BLaER1 treated with 17β-estradiol and CSF1 and Interleukin-3, amounts not matched to agents 10 nM and 100 nM (cell line): ENCODE data around the gene ITGB7.
A peak's percentile ranks its signal among the peaks of the same experiment; 100 is the strongest.
"Not testable (repeated sequence)": the region's sequence is repeated elsewhere in the genome, so short reads cannot be mapped to it uniquely, and the experiment has no call there.

Experiments
- H3K27ac ChIP-seq, 11 experiments: shearing (Covaris generic); formaldehyde crosslinking; 2 replicates each; pipeline ENCODE4 v1.8.1; 2022
- H3K27me3 ChIP-seq, 11 experiments: shearing (Covaris generic); formaldehyde crosslinking; 2 replicates each; pipeline ENCODE4 v1.8.1; 2022
- H3K36me3 ChIP-seq, 11 experiments: shearing (Covaris generic); formaldehyde crosslinking; 2 replicates each; pipeline ENCODE4 v1.8.1; 2022
- H3K4me1 ChIP-seq, 10 experiments: shearing (Covaris generic); formaldehyde crosslinking; 2 replicates each; pipeline ENCODE4 v1.8.1; 2022
- H3K4me2 ChIP-seq, 11 experiments: shearing (Covaris generic); formaldehyde crosslinking; 2 replicates each; pipeline ENCODE4 v1.8.1; 2022
- H3K4me3 ChIP-seq, 10 experiments: shearing (Covaris generic); formaldehyde crosslinking; 2 replicates each; pipeline ENCODE4 v1.8.1; 2022
- H3K9ac ChIP-seq, 11 experiments: shearing (Covaris generic); formaldehyde crosslinking; 2 replicates each; pipeline ENCODE4 v1.8.1; 2022
- H3K9me3 ChIP-seq, 11 experiments: shearing (Covaris generic); formaldehyde crosslinking; replicated peaks in 1 of 11; 2 replicates each; pipeline ENCODE4 v1.8.1; 2022
- H4K20me1 ChIP-seq, 11 experiments: shearing (Covaris generic); formaldehyde crosslinking; 2 replicates each; pipeline ENCODE4 v1.8.1; 2022
- Cebpa-rat ChIP-seq, 11 experiments: shearing (Covaris generic); IDR thresholded peaks; 2 replicates each; pipeline ENCODE4 v1.8.1; 2022

ITGB7 gene

DNA sequence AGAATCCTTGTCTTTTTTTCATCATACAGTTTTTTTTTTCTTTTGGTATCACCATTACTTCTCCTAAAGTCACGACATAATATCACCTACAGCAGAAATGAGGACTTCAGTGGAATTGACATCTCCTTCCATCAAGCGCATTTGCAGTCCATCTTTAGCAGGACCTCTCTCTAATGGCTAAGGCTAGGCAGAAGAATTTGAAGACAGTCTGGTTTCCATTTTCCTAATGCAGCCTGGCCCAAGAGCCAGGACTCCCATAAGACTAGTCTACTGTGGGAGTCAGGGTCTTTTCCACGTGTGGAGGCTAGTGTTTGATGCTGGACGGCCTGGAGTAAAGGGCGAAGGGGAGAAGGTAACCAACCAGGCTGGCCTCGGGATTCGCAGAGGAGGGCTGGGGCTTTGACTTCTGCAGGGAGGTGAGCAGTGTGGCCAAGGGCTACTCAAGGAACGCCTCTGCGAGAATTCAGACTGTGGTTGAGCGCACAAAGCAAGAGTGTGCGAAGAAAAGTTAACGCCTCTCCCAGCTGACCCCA lies 27.3 kb downstream of the ITGB7 start:
- Histone ChIP-seq H3K4me2 (peak overlapping the region; percentile 86 to 97 (median 92)), H3K27me3 (no peaks in the 10 kb centered on the region), H3K4me1 (peaks cover 45 to 62% (median 53%) of the 10 kb centered on the region in 10 experiments), H3K27ac (peak overlapping the region; percentile 80 to 97 (median 91)), H4K20me1 (peaks cover 22 to 38% (median 35%) of the 10 kb centered on the region in 11 experiments; a peak in 21 of 22 replicates), H3K9me3 (no peaks in the 10 kb centered on the region), H3K36me3 (peaks cover 25 to 33% (median 30%) of the 10 kb centered on the region in 11 experiments), H3K9ac (peak overlapping the region; percentile 85 to 95 (median 92)), H3K4me3 (peak overlapping the region; percentile 57 to 87 (median 80))
- no peak for TF ChIP-seq Cebpa-rat (IDR thresholded peaks at IDR 0.05)

GRCh38 chr12:53178803-53179202 lies 28.2 kb downstream of the ITGB7 start:
- H3K9me3 ChIP-seq, H3K27me3 ChIP-seq, H3K4me3 ChIP-seq, H3K9ac ChIP-seq, H3K27ac ChIP-seq: not testable (repeated sequence)
- H3K36me3 ChIP-seq = peaks cover 16 to 24% (median 21%) of the 10 kb centered on the region in 11 experiments
- peaks cover 39 to 56% (median 47%) of the 10 kb centered on the region in 10 experiments for H3K4me1 ChIP-seq
- H3K4me2 ChIP-seq = peak overlapping the region in 9 of 11 experiments; percentile 86 to 97 (median 92); a peak in 11 of 22 replicates
- H4K20me1 ChIP-seq = peaks cover 14 to 29% (median 26%) of the 10 kb centered on the region in 11 experiments; a peak in 16 of 22 replicates

DNA sequence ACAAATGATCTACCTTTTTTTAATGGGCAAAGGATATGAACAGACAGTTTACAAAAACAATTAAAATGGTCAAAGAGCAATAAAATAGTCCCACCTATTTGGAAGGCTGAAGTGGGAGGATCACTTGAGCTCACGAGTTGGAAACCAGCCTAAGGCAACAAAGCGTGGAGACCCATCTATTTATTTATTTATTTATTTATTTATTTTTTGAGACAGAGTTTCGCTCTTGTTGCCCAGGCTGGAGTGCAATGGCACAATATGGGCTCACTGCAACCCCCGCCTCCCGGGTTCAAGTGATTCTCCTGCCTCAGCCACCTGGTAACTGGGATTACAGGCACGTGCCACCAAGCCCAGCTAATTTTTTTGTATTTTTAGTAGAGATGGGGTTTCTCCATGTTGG lies 29.6 kb downstream of the ITGB7 start:
- Histone ChIP-seq H4K20me1 (peaks cover 7 to 15% (median 14%) of the 10 kb centered on the region in 11 experiments; a peak in 14 of 22 replicates), H3K4me1 (peaks cover 29 to 49% (median 37%) of the 10 kb centered on the region in 10 experiments), H3K36me3 (peaks cover 7 to 11% (median 9%) of the 10 kb centered on the region in 11 experiments; a peak in 21 of 22 replicates)
- not testable (repeated sequence) for H3K4me3 ChIP-seq, H3K9me3 ChIP-seq, H3K27me3 ChIP-seq, H3K27ac ChIP-seq, H3K9ac ChIP-seq, H3K4me2 ChIP-seq

- Histone ChIP-seq H3K4me2 (no peak overlapping the region), H3K36me3 (peaks cover under 1 to 11% (median 2%) of the 10 kb centered on the region in 11 experiments; a peak in 19 of 22 replicates), H3K4me3 (no peak overlapping the region), H3K9ac (no peak overlapping the region), H3K27ac (no peak overlapping the region), H3K9me3 (no peaks in the 10 kb centered on the region), H4K20me1 (peaks cover under 1 to 8% (median 7%) of the 10 kb centered on the region in 11 experiments; a peak in 12 of 22 replicates), H3K4me1 (peaks cover 28 to 46% (median 34%) of the 10 kb centered on the region in 10 experiments), H3K27me3 (no peaks in the 10 kb centered on the region)
- TF ChIP-seq Cebpa-rat (IDR thresholded peaks at IDR 0.05) = no peak
Observed at GRCh38 chr12:53176750-53177149, 30.3 kb downstream of the ITGB7 start.

DNA sequence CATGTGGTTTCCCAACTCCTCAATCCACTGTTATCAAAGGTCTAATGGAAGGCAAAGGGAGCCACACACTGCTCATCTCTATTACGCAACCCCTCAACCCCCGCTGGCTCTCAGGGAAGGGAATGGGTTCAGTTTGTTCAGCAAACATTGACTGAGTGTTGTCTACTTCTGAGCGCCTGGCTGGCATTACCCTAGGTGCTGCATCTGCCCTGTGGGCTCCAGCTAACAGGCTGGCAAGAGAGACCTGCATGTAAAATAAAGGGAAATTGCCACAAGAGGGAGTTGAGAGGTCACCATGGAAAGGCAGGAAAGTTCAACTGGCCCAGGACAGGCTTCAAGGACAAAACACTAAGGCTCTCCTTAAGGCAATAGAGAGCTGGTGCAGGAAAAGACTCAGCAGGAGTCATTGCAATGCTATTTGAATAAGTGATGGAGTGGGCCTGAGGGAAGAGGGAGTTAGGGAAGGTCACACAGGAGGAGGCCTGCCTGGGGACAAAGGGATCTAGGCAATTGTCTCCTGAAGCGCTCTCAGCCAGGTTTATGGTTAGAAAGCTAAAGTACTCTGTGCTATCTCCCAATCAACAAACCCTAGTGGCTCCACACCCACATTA lies 32.1 kb downstream of the ITGB7 start:
- Histone ChIP-seq H3K27me3 (no peaks in the 10 kb centered on the region), H4K20me1 (no peaks in the 10 kb centered on the region), H3K4me1 (peaks cover 28 to 48% (median 36%) of the 10 kb centered on the region in 10 experiments), H3K4me2 (peak overlapping the region in 2 of 11 experiments; percentile 22 to 36; a peak in 3 of 22 replicates), H3K27ac (no peak overlapping the region), H3K4me3 (no peak overlapping the region), H3K9ac (no peak overlapping the region), H3K36me3 (peaks cover 0 to 23% (median 0%) of the 10 kb centered on the region in 11 experiments; a peak in 3 of 22 replicates), H3K9me3 (no peaks in the 10 kb centered on the region)
- TF ChIP-seq Cebpa-rat (IDR thresholded peaks at IDR 0.05) = peak in 10 of 11 experiments; percentile 22 to 90 (median 51); a peak in 11 of 22 replicates

- Histone ChIP-seq H4K20me1 (no peaks in the 10 kb centered on the region), H3K36me3 (peaks cover 0 to 28% (median 0%) of the 10 kb centered on the region in 11 experiments; a peak in 3 of 22 replicates), H3K9me3 (no peaks in the 10 kb centered on the region), H3K4me3 (no peak overlapping the region), H3K27me3 (no peaks in the 10 kb centered on the region), H3K9ac (peak overlapping the region in 2 of 11 experiments; percentile 17 to 24; a peak in 1 of 22 replicates), H3K27ac (no peak overlapping the region), H3K4me1 (peaks cover 10 to 32% (median 22%) of the 10 kb centered on the region in 10 experiments), H3K4me2 (peak overlapping the region in 4 of 11 experiments; percentile 5 to 58 (median 20); a peak in 1 of 22 replicates)
- TF ChIP-seq Cebpa-rat (IDR thresholded peaks at IDR 0.05) = no peak
Observed at GRCh38 chr12:53173085-53173715, 33.9 kb downstream of the ITGB7 start.

- no peak for TF ChIP-seq Cebpa-rat (IDR thresholded peaks at IDR 0.05)
- Histone ChIP-seq H4K20me1 (no peaks in the 10 kb centered on the region), H3K36me3 (peaks cover 0 to 28% (median 0%) of the 10 kb centered on the region in 11 experiments; a peak in 3 of 22 replicates), H3K4me3 (no peak overlapping the region), H3K27me3 (no peaks in the 10 kb centered on the region), H3K4me1 (peaks cover 10 to 32% (median 22%) of the 10 kb centered on the region in 10 experiments), H3K9ac (peak overlapping the region in 3 of 11 experiments; percentile 5 to 34 (median 22); a peak in 2 of 22 replicates), H3K4me2 (peak overlapping the region in 5 of 11 experiments; percentile 22 to 58 (median 52); a peak in 4 of 22 replicates), H3K9me3 (no peaks in the 10 kb centered on the region), H3K27ac (no peak overlapping the region)
Observed at GRCh38 chr12:53172352-53172751, 34.7 kb downstream of the ITGB7 start.

GRCh38 chr12:53171725-53172329 lies 35.2 kb downstream of the ITGB7 start:
- no peaks in the 10 kb centered on the region for H4K20me1 ChIP-seq
- H3K4me2 ChIP-seq = peak overlapping the region in 10 of 11 experiments; percentile 16 to 58 (median 44); a peak in 19 of 22 replicates
- H3K36me3 ChIP-seq = peaks cover 0 to 28% (median 0%) of the 10 kb centered on the region in 11 experiments; a peak in 3 of 22 replicates
- H3K4me3 ChIP-seq = no peak overlapping the region
- peak overlapping the region in 5 of 11 experiments; percentile 0 to 34 (median 22); a peak in 5 of 22 replicates for H3K9ac ChIP-seq
- 0 out of 22 replicates have a peak overlapping the region, but pooled peaks of 2 of the 11 experiments have one; percentile 1 to 6 for H3K27ac ChIP-seq
- no peaks in the 10 kb centered on the region for H3K9me3 ChIP-seq
- H3K27me3 ChIP-seq = no peaks in the 10 kb centered on the region
- peaks cover 10 to 32% (median 22%) of the 10 kb centered on the region in 10 experiments for H3K4me1 ChIP-seq
- TF ChIP-seq Cebpa-rat (IDR thresholded peaks at IDR 0.05) = no peak
